Measurements from ENCODE around the gene TEKT3. TPM values are rescaled to one million over a fixed set of nuclear protein-coding genes. Genes with fewer than 3 reads are reported as not detected.

TEKT3 gene
- polyA plus RNA-seq, 3 donors, result not detected

DNA sequence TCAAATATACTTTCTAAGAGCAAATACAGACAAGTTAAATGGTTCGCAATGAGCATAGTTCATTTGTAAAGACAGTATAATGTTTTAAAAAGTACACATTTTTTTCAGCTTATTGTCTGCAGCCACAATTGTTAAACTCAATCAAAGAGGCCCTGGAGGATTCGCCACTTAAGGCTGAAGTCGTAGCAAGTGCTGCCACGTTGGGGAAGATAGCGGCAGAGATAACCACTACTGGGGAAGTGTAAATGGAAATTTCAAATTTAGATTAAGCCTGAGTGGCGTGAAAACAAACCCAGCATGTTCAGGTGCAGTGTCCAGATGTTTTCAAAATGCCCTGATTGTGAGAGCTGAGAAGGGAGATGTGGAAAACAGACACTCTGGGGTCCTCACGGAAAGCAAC lies 84.7 kb downstream of the TEKT3 start:
- 5% methylated on average over 5 of the region's 7 CpGs for WGBS (ENCODE audit: insufficient coverage)
- Histone ChIP-seq H3K4me3 (replicated peaks in 1 of 3; ENCODE audit: low read depth in 2 of 3, low read length in 3 of 3) (no peak overlapping the region), H3K27me3 (ENCODE audit: control insufficient read depth in 2 of 2, insufficient read depth in 2 of 2, low read length in 2 of 2) (peaks cover 4 to 19% of the 10 kb centered on the region in 2 donors), H3K9me3 (replicated peaks in 1 of 2; ENCODE audit: control insufficient read depth in 1 of 2, insufficient read depth in 1 of 2, low read length in 2 of 2) (no peaks in the 10 kb centered on the region), H3K36me3 (replicated peaks in 1 of 2; ENCODE audit: control insufficient read depth in 1 of 2, insufficient read depth in 2 of 2, low read length in 2 of 2) (no peaks in the 10 kb centered on the region), H3K27ac (ENCODE audit: low read depth in 1 of 2, low read length in 2 of 2) (no peak overlapping the region), H2AFZ (ENCODE audit: insufficient read depth, low read depth, low read length, poor library complexity, severe bottlenecking) (peak overlapping the region; percentile 8), H4K20me1 (ENCODE audit: insufficient read depth, low read length) (no peaks in the 10 kb centered on the region), H3K4me2 (replicated peaks; ENCODE audit: extremely low read depth, low read length, poor library complexity, severe bottlenecking) (no peak overlapping the region), H3K9ac (ENCODE audit: insufficient read depth, low read length, poor library complexity, severe bottlenecking) (no peak overlapping the region), H3K79me2 (ENCODE audit: insufficient read depth, low read length) (no peaks in the 10 kb centered on the region), H3K4me1 (ENCODE audit: control insufficient read depth in 1 of 2, insufficient read depth in 2 of 2, low read length in 2 of 2) (peaks cover 25 to 26% of the 10 kb centered on the region in 2 donors)
- Mint-ChIP-seq H3K9me3 (peaks cover 0 to 5% (median 1%) of the 10 kb centered on the region in 7 donors), H3K36me3 (peaks cover 2 to 12% of the 10 kb centered on the region in 2 donors), H3K4me3 (peak overlapping the region in 1 of 2 donors; percentile 87), H3K4me1 (peaks cover 31% of the 10 kb centered on the region), H3K27me3 (ENCODE audit: low read depth in 3 of 3) (peaks cover 32 to 53% (median 34%) of the 10 kb centered on the region in 3 donors), H3K27ac (peak overlapping the region in 1 of 7 donors; percentile 22)
- DNase-seq, result no peak
- intact Hi-C loops (cut with micrococcal nuclease), result no loop called here
- TF ChIP-seq, protein P1, sequence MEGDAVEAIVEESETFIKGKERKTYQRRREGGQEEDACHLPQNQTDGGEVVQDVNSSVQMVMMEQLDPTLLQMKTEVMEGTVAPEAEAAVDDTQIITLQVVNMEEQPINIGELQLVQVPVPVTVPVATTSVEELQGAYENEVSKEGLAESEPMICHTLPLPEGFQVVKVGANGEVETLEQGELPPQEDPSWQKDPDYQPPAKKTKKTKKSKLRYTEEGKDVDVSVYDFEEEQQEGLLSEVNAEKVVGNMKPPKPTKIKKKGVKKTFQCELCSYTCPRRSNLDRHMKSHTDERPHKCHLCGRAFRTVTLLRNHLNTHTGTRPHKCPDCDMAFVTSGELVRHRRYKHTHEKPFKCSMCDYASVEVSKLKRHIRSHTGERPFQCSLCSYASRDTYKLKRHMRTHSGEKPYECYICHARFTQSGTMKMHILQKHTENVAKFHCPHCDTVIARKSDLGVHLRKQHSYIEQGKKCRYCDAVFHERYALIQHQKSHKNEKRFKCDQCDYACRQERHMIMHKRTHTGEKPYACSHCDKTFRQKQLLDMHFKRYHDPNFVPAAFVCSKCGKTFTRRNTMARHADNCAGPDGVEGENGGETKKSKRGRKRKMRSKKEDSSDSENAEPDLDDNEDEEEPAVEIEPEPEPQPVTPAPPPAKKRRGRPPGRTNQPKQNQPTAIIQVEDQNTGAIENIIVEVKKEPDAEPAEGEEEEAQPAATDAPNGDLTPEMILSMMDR (IDR thresholded peaks at IDR 0.05), result no peak

DNA sequence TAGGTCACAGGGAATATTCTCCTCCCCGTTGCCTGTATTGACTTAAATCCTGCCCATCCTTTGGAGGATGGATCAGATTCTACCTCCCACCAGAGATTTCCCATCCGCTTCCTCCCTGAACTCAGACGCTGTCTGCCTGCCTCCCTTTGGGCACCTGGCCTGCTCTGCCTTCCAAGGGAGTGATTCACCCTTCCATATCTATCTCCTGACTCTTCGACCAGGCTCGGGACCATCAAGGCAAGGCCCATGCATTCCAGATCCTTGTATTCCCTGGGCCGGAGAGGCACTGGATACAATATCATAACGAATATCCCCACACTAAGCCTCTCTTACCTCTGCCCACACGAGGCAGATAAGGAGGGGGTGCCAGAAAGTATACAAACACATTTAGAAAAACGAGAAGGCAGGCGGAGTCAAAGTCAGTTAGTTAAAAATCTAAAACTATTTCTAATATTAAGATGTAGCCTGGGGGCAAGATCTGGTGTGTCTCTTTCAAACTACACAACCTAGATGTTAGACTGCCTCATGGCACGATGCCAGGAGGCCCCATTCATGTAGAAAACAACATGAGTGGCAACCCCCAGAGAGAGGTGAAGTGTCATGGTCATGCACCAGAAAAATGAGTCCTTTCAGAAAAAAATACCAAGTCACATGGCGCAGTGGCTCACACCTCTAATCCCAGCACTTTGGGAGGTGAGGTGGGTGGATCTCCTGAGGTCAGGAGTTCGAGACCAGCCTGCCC lies 85.5 kb downstream of the TEKT3 start:
- Histone ChIP-seq H3K36me3 (replicated peaks in 1 of 2; ENCODE audit: control insufficient read depth in 1 of 2, insufficient read depth in 2 of 2, low read length in 2 of 2) (no peaks in the 10 kb centered on the region), H3K27ac (ENCODE audit: low read depth in 1 of 2, low read length in 2 of 2) (no peak overlapping the region), H2AFZ (ENCODE audit: insufficient read depth, low read depth, low read length, poor library complexity, severe bottlenecking) (no peak overlapping the region), H3K4me3 (replicated peaks in 1 of 3; ENCODE audit: low read depth in 2 of 3, low read length in 3 of 3) (no peak overlapping the region), H3K4me2 (replicated peaks; ENCODE audit: extremely low read depth, low read length, poor library complexity, severe bottlenecking) (no peak overlapping the region), H3K9ac (ENCODE audit: insufficient read depth, low read length, poor library complexity, severe bottlenecking) (no peak overlapping the region), H3K27me3 (ENCODE audit: control insufficient read depth in 2 of 2, insufficient read depth in 2 of 2, low read length in 2 of 2) (peaks cover 0 to 11% of the 10 kb centered on the region in 2 donors), H4K20me1 (ENCODE audit: insufficient read depth, low read length) (no peaks in the 10 kb centered on the region), H3K9me3 (replicated peaks in 1 of 2; ENCODE audit: control insufficient read depth in 1 of 2, insufficient read depth in 1 of 2, low read length in 2 of 2) (no peaks in the 10 kb centered on the region), H3K79me2 (ENCODE audit: insufficient read depth, low read length) (no peaks in the 10 kb centered on the region), H3K4me1 (ENCODE audit: control insufficient read depth in 1 of 2, insufficient read depth in 2 of 2, low read length in 2 of 2) (peaks cover 17 to 20% of the 10 kb centered on the region in 2 donors)
- peaks cover 0 to 2% (median 0%) of the 10 kb centered on the region in 7 donors for H3K9me3 Mint-ChIP-seq
- peaks cover 2 to 12% of the 10 kb centered on the region in 2 donors for H3K36me3 Mint-ChIP-seq
- peaks cover 24 to 45% (median 26%) of the 10 kb centered on the region in 3 donors for H3K27me3 Mint-ChIP-seq (ENCODE audit: low read depth in 3 of 3)
- H3K4me3 Mint-ChIP-seq, result no peak overlapping the region
- intact Hi-C loops (cut with micrococcal nuclease), result no loop called here
- 100% methylated on average over 3 of the region's 13 CpGs for WGBS (ENCODE audit: insufficient coverage)
- peaks cover 23% of the 10 kb centered on the region for H3K4me1 Mint-ChIP-seq
- H3K27ac Mint-ChIP-seq, result peak overlapping the region in 1 of 7 donors; percentile 15
- TF ChIP-seq, protein P1 (IDR thresholded peaks at IDR 0.05), result no peak
- no peak for DNase-seq

Small RNA genes lying within 50 kb of the gene (small RNA-seq; reads per million reads assigned to genes)
- not detected for gene RNU6-799P (ENCODE audit: insufficient read length, low read depth)

Other genes starting within 250 kb of the TEKT3 start
- 1 to 10 TPM; 1.2 to 3.9 (median 1.3) TPM for gene PMP22, start 76.3 kb downstream of the TEKT3 start, polyA plus RNA-seq
- under 1 TPM in 2 of 3 donors, not detected in 1; 0.34 to 0.71 TPM for gene CDRT4, start 126.0 kb upstream of the TEKT3 start, polyA plus RNA-seq
- gene TVP23C, start 221.9 kb upstream of the TEKT3 start, polyA plus RNA-seq, result 1 to 10 TPM in 2 of 3 donors, under 1 TPM in 1; 0.88 to 3.3 (median 1.4) TPM

Measured in CD14-positive monocyte (primary cell).